Measurements from ENCODE around the gene ZNF664.

The ZNF664 gene

DNA sequence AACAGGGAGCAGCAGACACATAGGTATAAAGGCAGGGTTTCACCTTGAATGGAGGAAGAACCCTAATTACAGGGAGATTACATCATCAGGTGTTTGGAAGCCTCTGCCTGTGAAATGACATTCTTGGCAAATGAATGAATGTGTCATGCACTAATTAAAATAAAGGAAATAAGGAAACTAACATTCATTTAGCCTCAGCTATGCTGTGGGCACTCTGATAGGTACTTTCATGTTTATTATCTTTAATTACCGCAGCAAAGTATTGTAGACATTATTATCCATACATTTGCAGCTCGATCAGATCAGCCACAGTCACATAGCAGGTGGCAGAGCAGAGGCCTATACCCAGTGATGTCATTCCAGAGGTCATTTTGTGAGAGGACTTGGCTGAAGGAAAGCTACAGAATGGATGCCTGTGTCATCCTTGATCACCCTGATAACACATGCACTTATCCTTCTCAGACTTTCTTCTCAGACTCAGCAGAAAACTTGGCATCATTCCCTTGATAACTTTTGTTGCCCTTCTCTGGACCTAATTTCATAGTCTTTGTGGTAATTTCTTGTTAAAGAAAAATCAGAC lies 18.4 kb downstream of the ZNF664 start:
- H3K9me3 Mint-ChIP-seq = no peaks in the 10 kb centered on the region
- TF ChIP-seq, protein P1, sequence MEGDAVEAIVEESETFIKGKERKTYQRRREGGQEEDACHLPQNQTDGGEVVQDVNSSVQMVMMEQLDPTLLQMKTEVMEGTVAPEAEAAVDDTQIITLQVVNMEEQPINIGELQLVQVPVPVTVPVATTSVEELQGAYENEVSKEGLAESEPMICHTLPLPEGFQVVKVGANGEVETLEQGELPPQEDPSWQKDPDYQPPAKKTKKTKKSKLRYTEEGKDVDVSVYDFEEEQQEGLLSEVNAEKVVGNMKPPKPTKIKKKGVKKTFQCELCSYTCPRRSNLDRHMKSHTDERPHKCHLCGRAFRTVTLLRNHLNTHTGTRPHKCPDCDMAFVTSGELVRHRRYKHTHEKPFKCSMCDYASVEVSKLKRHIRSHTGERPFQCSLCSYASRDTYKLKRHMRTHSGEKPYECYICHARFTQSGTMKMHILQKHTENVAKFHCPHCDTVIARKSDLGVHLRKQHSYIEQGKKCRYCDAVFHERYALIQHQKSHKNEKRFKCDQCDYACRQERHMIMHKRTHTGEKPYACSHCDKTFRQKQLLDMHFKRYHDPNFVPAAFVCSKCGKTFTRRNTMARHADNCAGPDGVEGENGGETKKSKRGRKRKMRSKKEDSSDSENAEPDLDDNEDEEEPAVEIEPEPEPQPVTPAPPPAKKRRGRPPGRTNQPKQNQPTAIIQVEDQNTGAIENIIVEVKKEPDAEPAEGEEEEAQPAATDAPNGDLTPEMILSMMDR (IDR thresholded peaks at IDR 0.05; ENCODE audit: unreplicated experiment in 3 of 3) = no peak
- no peak overlapping the region for H3K27ac Mint-ChIP-seq
- peaks cover 64% of the 10 kb centered on the region for H3K36me3 Mint-ChIP-seq (ENCODE audit: low read depth)
- H3K4me1 Mint-ChIP-seq = peaks cover 52% of the 10 kb centered on the region
- H3K4me3 Mint-ChIP-seq = no peak overlapping the region
- H3K27me3 Mint-ChIP-seq (ENCODE audit: low read depth) = no peaks in the 10 kb centered on the region

DNA sequence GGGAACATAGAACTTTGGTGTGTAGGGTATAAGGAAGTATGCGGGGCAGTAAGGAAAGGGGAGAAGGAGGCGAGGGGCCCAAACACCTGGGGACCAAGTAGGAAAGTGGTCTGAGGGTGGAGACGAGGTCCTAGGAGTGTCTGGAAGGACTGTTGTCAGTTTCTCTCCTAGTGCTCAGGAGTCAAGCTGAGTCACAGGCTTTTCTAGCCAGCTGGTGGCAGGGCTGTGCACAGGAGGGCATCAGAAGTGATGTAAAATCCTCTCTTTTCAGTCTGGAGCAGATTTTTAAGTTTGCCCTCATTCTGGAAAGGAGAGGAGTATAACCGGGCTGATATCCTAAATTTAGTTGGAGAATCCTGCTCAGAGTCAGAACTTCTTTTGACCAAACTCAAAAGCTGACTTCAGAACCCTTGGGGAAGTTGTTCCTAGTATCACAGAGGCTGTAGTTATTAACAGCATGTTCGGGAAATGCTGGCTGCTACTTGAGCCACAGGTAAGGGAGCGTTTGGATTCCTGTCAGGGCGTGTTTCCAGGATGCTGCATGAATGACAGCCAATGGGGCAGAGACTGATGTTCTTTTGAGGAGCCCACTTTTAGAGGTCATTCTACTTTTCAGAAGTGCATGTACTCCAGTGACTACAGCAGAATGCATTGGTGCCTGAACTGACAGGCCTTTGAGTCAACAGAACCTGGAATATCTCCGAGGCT lies 19.3 kb downstream of the ZNF664 start:
- H3K4me1 Mint-ChIP-seq = peaks cover 47% of the 10 kb centered on the region
- H3K36me3 Mint-ChIP-seq (ENCODE audit: low read depth) = peaks cover 62% of the 10 kb centered on the region
- H3K4me3 Mint-ChIP-seq = no peak overlapping the region
- no peaks in the 10 kb centered on the region for H3K27me3 Mint-ChIP-seq (ENCODE audit: low read depth)
- TF ChIP-seq, protein P1 (IDR thresholded peaks at IDR 0.05; ENCODE audit: unreplicated experiment in 3 of 3) = no peak
- H3K27ac Mint-ChIP-seq = no peak overlapping the region
- no peaks in the 10 kb centered on the region for H3K9me3 Mint-ChIP-seq

DNA sequence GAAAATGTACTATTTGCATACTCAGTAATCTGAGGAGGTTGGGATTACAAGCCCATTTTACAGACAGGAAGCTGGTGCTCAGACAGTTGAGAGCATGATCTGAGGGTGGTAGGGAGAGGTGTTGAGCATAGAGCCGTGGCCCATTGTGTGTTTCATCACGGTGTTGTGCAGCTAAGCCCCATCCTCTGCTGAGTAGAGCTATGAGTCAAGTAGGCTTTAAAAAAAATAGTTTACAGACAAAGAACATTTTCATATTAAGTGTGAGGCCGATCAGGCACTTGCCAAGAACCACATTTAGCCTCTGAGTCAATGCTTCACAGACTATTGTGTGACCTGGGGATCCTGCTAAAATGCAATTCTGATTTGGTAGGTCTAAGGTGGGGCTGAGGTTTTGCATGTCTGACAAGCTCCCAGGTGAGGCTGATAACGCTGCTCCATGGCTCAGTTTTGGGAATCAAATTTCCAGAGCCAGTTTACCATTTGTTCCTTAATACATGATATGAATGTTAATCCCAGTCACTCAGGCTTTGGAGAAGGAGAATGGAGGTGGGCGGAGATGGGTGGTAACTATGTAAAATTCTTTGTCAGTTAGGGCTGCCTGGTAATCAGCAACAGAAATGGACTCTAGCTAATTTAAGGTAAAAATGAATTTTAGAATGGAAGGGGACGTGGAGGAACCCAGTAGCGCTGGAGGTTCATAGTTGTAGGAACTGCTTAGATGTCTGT lies 22.2 kb downstream of the ZNF664 start:
- H3K27ac Mint-ChIP-seq = peak overlapping the region in 1 of 3 experiments; percentile 17
- peaks cover 59% of the 10 kb centered on the region for H3K36me3 Mint-ChIP-seq (ENCODE audit: low read depth)
- TF ChIP-seq, protein P1 (IDR thresholded peaks at IDR 0.05; ENCODE audit: unreplicated experiment in 3 of 3) = no peak
- no peaks in the 10 kb centered on the region for H3K27me3 Mint-ChIP-seq (ENCODE audit: low read depth)
- no peak overlapping the region for H3K4me3 Mint-ChIP-seq
- H3K4me1 Mint-ChIP-seq = peaks cover 46% of the 10 kb centered on the region
- no peaks in the 10 kb centered on the region for H3K9me3 Mint-ChIP-seq

DNA sequence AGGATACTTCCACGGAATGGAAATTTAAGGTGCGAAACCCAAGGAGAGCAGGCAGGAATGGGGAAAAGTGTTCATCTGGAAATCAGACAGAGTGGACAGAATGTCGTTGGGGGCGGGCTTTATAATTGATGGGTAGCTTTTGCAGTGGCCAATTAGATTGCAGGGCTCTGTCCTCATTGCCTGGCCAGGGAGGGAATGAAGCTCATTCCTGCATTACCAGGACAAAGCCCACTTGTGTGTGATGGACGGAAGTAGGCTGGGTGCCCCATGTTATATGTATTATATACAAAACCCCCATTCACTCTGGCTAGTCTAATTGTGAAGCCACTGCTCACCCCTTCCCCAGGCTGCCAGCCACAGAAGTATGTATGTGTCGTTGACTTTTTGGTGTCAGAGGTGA lies 23.6 kb downstream of the ZNF664 start:
- peak overlapping the region in 2 of 3 experiments; percentile 9 to 41 for H3K27ac Mint-ChIP-seq
- peaks cover 36% of the 10 kb centered on the region for H3K4me1 Mint-ChIP-seq
- H3K27me3 Mint-ChIP-seq (ENCODE audit: low read depth) = no peaks in the 10 kb centered on the region
- no peak overlapping the region for H3K4me3 Mint-ChIP-seq
- TF ChIP-seq, protein P1 (IDR thresholded peaks at IDR 0.05; ENCODE audit: unreplicated experiment in 3 of 3) = no peak
- peaks cover 49% of the 10 kb centered on the region for H3K36me3 Mint-ChIP-seq (ENCODE audit: low read depth)
- no peaks in the 10 kb centered on the region for H3K9me3 Mint-ChIP-seq

DNA sequence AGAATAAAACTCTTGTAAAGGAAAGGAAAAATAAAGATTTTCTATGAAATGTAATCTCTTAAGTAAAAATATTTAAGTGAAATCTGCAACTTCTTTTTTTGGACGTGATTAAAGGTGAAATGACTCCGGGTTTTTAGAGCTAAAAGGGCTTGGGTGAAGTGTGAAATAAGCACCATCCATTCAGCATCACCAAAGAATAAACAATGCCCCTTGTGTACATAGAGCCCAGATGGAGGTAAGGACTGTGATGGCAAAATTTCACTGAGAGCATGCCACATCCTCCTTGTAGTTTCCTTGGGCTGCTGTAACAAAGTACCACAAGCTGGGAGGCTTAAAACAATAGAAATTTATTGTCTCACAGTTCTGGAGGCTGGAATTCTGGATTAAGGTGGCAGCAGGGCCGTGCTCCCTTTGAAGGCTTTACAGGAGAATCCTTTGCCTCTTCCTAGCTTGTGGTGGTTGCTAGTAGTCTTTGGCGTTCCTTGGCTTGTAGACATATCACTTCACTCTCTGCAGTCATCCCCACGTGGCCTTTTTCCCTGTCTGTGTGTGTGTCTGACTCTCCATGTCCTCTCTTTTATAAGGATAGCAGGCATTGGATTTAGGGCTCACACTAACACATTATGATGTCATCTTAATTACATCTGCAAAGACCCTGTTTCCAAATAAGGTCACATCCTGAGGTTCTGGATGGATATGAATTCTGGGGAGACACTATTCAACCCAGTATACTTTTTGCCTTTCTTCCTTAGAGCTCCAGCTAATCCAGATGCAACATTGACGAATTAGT lies 24.2 kb downstream of the ZNF664 start:
- H3K36me3 Mint-ChIP-seq (ENCODE audit: low read depth) = peaks cover 44% of the 10 kb centered on the region
- TF ChIP-seq, protein P1 (IDR thresholded peaks at IDR 0.05; ENCODE audit: unreplicated experiment in 3 of 3) = no peak
- no peaks in the 10 kb centered on the region for H3K9me3 Mint-ChIP-seq
- no peak overlapping the region for H3K27ac Mint-ChIP-seq
- no peak overlapping the region for H3K4me3 Mint-ChIP-seq
- peaks cover 36% of the 10 kb centered on the region for H3K4me1 Mint-ChIP-seq
- no peaks in the 10 kb centered on the region for H3K27me3 Mint-ChIP-seq (ENCODE audit: low read depth)

Measured in nephron (organoid).